NCI-H2196 treated with DMSO at 0.1 percent for 48 hours (cell line): ENCODE measurements around the gene NUTF2.
"Not testable (repeated sequence)": the region's sequence is repeated elsewhere in the genome, so short reads cannot be mapped to it uniquely, and the experiment has no call there.

ENCODE experiments used
- DNase-seq: peaks from one replicate; lab custom pipeline; 2025; ENCODE audit not compliant: unreplicated experiment; lab: John Stamatoyannopoulos, UW

Gene NUTF2

DNA sequence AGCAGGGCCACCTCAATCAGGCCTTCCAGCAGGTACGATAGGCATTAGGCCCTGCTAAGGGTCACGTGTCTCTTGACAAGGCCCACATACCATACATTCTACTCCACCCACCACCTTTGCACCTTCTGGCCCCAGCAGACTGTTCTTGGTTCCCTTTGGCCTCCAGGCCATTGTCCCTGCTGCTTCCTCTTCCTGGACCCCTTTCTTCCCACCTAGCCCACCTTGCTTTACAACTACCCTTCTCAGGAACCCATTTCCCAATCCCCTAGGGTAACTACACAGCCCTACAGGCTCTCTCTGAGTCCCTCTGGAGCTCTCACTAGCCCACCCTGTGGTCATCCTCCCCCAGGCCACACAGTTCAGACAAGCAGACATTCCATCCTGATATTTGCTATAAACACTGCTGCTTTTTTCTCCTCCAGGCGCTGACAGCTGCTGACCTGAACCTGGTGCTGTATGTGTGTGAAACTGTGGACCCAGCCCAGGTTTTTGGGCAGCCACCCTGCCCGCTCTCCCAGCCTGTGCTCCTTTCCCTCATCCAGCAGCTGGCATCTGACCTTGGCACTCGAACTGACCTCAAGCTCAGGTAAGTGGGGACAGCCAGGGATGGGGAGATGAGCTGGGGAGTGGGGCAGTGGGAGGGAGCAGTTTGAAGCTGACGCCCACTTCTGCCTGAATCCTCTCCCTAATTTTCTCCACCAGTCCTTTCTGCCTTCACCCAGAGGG is 36.6 kb downstream of the NUTF2 start:
- no peak for DNase-seq

DNA sequence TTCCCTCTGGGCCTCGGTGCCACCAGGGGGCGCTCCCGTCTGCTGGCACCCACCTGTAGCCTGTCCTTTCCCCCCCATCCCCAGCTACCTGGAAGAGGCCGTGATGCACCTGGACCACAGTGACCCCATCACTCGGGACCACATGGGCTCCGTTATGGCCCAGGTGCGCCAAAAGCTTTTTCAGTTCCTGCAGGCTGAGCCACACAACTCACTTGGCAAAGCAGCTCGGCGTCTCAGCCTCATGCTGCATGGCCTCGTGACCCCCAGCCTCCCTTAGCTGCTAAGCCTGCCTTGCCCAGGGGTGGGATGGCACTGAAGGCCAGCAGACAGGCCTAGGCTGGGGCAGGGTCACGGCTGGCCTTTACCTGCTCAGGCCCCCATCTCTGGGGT is 37.1 kb downstream of the NUTF2 start:
- DNase-seq, result no peak

DNA sequence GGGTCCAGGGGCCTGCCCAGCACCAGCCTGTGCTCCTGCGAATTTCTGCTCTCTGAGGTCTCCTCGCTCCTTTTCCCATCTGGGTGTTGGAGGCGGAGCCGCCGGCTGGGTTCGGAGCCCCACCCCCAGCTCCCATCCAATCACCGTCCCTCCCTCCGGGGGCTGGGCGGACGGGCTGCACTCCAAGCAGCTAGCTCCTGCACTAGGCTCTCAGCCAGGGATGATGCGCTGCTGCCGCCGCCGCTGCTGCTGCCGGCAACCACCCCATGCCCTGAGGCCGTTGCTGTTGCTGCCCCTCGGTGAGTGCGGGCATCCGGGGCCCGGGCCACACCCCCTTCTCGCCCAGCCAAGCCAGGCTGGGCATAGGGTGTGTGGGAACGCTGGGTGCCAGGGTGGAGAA is 38.0 kb downstream of the NUTF2 start, which contains the start of gene NRN1L:
TSS of gene NRN1L (plus strand) at position 202 of the 400 bp plus-strand sequence. CDS start at position 221, 19 bp downstream.
- peak; percentile 72 for DNase-seq

DNA sequence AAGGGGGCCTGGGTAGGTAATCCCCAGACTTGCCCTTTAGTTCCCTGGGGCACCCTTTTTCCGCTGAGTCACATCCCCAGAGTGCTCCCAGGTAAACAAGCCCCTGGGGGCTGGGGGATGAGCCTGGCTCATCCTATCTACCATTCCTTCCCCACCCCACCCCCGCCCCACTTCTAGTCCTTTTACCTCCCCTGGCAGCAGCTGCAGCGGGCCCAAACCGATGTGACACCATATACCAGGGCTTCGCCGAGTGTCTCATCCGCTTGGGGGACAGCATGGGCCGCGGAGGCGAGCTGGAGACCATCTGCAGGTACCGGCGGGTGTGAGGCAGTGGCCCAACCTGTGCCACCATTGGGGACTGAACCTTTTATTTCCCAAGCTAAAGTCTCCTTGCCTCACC is 38.8 kb downstream of the NUTF2 start:
- no peak for DNase-seq

DNA sequence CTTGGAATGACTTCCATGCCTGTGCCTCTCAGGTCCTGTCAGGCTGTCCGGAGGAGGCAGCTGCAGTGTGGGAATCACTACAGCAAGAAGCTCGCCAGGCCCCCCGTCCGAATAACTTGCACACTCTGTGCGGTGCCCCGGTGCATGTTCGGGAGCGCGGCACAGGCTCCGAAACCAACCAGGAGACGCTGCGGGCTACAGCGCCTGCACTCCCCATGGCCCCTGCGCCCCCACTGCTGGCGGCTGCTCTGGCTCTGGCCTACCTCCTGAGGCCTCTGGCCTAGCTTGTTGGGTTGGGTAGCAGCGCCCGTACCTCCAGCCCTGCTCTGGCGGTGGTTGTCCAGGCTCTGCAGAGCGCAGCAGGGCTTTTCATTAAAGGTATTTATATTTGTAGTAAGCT is 39.2 kb downstream of the NUTF2 start:
- DNase-seq, result no peak

DNA sequence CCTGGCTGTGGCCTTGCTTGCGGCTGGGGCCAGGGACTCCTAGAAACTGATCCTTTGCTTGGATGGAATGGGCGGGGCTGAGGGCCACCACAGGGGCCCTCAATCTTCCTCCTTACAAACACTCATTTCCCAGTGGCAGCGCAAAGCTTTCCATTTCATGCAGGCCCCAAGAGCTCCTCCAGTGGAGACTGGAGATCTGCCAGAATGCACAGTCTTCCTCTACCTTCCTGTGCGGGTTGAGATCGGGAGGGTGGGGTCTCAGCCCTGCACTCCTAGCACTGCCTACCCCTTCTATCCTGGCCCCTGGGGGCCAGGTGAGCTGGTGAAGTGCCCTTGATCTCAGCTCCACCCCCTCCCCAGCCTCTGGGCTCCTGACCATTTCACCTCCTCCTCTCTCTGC is 39.7 kb downstream of the NUTF2 start:
- no peak for DNase-seq

DNA sequence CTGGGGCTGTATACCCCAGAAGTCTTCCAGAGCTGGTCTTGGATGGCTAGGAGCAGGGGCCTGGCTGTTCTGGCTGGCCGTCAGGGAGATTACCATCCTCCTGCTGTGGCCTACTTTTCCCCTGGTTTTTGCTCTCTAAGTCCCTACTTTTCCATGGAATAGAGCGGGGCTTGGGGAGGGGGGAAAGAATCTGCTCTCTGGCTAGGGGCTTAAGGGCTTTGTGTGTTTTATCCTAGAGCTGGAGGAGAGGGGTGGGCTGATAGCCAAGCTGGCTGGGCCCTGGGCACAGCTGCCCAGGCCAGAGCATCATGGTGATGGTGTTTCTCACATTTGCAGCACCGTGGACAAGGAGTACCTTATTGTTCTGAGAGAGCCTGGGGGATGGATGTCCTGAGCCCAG is 41.6 kb downstream of the NUTF2 start:
- DNase-seq, result no peak

DNA sequence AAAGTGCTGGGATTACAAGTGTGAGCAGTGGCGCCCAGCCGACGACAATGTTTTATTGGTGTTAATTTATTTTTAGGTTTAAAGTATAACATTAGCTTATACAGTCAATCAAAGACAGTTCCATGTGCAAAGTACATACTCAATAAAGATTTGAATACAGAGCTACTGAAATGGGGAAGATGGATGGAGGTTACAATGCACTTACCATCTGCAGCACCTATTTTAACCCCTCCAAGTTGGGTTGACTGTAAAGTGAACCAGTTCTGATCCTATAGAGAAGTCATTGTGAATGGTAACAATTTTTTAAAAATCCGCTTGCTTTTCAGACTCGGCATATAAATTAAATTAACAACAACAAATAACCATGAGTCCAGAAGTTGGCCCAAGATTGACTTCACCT is 45.6 kb downstream of the NUTF2 start:
- DNase-seq, result no peak

DNA sequence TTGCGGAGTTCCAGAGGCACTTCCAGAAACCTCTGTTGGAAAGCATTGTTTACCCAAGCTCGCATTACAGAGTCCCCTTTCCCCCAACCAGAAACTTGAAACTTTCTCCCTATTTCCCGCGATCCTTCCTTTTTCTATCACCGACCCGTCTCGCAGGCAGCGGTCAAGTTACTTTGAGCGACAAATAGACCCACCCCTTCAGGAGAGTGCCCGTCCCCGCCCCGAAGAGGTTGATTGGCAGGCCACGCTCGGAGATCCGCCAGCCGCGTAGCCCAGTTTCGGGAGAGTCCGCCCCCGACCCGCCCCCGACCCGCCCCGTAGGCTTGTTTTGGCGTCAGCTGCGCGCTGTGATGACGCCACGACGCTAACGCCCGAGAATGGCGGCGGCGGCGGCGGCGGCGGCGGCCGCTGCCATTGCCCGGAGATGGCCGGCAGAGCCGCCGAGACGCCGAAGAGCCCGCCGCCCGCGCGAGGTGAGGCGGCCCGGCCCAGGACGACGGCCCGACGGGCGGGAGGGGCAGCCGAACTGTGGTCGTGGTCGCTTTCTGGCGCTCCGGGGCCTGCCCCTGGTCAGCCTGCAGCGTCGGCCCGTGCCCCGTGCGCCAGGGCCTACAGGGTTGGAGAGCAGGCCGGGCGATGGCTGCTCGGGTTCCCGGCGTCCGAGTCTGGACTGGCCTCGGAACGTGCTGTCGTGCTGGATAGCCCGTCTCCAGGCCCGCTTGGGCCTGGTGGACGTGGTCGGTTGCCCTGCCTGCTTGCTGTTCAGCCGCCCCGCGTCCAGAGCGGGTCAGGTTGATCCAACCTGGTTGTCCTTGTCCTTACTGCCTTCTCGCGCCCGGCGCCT is 46.4 kb downstream of the NUTF2 start, which contains the start of gene PSKH1:
TSS of gene PSKH1 (plus strand) at position 356 of the 844 bp plus-strand sequence. CDS start 15,496 bp downstream, outside the sequence.
- DNase-seq, result peak; percentile 66

DNA sequence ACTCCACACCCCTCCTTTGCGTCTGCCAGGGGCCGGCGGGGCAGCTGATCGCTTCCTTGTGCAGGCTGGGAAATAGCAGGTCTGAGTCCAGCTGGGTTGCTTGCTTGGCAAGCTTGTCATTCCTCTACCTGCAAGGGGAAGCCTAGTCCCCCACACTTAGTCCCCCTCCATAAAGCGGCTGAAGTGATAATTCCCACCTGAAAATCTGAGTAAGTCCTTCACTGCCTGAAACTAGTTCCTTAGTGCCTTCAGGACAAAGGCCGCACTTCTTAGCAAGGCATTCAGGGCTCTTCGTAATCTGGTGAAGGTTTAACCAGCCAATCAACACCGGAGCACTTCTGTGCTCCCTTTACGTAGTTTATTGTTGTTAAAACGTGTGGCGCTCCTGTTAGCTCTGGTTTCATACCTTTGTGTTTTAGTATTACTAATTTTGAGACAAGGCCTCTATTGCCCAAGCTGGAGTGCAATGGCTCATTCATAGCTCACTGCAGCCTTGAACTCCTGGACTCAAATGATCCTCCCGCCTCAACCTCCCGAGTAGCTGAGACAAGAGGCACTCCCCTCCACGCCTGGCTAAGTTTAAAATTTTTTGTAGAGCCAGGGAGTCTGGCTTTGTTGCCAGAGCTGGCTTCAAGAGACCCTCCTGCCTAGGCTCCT is 47.1 kb downstream of the NUTF2 start:
- DNase-seq, result no peak

DNA sequence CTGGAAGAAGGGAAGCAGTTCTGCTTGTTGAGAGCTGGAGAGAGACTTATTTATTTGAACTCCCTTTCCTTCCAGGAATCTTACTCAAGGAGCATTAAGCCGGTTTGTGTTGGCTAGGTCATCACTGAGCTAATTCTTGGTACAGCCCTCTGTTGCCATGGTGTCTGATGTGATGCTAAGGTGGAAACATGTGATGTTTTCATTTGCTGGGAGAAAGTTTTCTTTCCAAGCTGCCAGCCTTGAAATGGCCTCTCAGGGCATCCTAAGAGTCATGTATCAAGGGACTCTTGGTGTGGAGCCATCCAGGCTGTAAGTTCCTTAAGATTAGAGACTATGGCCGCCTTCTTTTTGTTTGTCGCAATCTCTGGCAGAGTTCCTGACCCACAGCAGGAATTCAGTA is 50.5 kb downstream of the NUTF2 start:
- no peak for DNase-seq

DNA sequence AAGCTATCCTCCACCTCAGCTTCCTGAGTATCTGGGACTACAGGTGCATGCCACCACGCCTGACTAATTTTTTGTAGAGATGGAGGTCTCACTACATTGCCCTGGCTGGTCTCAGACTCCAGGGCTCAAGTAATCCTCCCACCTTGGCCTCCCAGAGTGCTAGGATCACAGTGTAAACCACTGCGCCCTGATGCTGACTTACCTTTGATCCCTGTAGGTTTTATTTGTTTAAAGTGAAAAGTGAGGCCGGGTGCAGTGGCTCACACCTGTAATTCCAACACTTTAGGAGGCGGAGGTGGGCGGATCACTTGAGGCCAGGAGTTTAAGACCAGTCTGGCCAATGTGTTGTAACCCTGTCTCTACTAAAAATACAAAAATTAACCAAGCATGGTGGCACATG is 55.0 kb downstream of the NUTF2 start:
- no peak for DNase-seq

DNA sequence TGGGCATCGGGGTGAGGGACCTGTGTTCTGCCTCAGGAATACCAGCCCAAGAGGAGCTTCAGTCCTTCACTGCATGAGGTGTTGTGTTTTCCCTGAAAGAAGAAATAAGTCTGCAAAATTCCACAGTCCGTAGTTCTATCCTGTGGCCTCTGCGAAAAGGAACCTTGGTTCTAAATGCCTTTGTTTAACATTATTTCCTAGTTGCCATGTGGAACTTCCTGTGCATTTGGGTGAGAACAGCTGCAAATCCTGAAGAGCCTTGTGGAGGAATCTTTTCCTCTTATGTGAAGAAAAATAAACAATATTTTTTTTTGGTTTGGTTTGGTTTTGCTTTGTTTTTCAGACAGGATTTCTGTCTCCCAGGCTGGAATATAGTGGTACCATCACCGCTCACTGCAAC is 56.1 kb downstream of the NUTF2 start:
- DNase-seq, result no peak

DNA sequence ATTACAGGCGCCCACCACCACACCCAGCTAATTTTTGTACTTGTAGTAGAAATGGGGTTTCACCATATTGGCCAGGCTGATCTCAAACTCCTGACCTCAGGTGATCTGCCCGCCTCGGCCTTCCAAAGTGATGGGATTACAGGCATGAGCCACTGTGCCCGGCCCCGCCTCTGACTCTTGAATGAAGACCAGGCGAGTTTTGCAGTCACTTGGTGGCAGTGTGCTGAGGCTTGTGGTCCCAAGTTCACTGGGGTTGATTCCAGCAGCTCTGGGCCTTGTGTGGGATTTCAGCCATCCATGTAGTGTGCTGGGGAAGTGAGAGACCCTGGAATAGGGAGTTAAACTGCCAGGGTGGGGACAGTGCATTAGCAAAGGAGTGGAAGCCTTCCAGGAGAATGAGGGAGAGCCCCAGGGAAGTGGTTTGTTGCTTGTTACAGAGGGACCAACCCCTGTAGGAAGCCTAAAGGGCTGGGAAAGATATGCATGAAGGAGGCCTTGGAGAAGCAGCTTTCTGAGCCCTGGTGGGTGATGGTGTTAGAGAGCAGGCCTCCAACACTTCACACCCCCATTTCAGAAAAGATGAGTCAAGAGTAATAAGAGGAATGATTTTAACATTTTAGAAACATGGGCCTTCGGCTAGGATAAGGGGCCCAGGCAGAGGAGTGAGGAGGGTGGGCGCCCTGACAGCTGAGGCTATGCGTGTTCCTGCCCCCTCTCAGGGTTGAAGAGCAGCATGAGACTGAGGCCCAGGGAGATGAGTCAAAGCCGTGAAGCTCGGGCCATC is 60.9 kb downstream of the NUTF2 start:
- DNase-seq, result no peak

DNA sequence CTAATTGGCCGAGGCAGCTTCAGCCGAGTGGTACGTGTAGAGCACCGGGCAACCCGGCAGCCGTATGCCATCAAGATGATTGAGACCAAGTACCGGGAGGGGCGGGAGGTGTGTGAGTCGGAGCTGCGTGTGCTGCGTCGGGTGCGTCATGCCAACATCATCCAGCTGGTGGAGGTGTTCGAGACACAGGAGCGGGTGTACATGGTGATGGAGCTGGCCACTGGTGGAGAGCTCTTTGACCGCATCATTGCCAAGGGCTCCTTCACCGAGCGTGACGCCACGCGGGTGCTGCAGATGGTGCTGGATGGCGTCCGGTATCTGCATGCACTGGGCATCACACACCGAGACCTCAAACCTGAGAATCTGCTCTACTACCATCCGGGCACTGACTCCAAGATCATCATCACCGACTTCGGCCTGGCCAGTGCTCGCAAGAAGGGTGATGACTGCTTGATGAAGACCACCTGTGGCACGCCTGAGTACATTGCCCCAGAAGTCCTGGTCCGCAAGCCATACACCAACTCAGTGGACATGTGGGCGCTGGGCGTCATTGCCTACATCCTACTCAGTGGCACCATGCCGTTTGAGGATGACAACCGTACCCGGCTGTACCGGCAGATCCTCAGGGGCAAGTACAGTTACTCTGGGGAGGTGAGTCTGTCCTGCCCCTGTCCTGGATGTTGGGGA is 62.5 kb downstream of the NUTF2 start:
- no peak for DNase-seq

DNA sequence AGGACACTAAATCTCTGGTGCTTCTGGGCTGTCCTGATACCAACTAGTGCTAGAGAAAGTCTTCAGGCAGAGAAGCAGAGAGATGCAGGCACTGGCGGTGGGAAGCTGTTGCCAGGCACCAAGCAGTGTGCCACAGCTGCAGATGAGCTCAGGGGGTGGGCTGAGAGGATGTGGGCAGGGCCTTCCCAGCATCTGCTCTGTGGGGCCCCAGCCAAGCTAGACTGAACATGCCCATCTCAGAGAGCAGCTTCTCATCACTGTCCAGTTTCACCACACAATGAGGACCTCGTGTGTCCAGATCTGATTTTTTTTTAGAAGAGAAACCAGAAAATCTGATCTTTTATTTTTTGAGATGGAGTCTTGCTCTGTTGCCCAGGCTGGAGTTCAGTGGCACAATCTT is 63.4 kb downstream of the NUTF2 start:
- DNase-seq, result peak; percentile 17

DNA sequence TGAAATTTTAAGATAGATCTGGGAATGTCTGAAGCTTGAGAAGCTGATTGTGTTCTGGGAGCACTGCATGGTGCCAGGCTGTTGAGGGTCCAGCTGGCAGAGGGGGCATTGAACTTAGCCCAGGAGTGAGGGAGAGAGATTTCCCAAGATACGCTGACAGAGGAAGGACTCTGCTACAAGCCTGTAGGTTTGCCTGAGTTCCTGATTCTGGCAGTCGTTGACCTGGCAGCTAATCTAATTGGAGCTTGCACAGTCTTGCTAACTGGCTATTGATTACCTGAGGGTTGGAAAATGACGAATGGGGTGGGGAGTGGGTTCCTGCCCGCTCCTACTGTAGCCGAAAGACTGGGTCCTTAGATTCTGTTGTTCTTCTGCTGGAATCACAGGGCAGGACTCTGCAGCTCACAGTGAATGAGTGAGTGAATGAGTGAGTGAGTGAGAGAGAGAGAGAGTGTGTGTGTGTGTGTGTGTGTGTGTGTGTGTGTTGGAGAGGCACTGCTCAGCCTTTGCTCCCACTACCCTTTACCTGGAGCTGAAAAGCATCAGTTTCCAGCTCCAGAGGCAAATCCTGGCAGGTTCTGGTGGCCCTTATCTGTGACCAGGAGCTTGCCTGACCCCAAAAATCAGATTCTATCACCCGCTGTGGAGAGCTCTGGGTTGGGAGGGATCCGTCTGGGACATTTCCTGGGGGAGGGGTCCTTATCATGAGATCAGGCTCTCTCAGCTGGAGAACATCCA is 68.2 kb downstream of the NUTF2 start:
- DNase-seq, result no peak

DNA sequence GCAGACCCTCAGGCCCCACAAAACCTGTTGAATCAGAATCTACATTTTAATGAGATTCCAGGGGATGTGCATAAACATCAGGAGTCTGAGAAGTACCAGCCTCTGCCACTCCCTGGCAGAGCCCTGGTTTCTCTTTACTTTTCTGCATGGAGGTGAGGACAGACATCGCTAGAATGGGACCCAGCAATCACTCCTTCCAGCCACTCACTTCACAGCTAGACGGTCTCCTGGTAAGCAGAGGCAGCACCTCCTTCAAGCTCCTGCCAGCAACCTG is 68.7 kb downstream of the NUTF2 start:
- not testable (repeated sequence) for DNase-seq

DNA sequence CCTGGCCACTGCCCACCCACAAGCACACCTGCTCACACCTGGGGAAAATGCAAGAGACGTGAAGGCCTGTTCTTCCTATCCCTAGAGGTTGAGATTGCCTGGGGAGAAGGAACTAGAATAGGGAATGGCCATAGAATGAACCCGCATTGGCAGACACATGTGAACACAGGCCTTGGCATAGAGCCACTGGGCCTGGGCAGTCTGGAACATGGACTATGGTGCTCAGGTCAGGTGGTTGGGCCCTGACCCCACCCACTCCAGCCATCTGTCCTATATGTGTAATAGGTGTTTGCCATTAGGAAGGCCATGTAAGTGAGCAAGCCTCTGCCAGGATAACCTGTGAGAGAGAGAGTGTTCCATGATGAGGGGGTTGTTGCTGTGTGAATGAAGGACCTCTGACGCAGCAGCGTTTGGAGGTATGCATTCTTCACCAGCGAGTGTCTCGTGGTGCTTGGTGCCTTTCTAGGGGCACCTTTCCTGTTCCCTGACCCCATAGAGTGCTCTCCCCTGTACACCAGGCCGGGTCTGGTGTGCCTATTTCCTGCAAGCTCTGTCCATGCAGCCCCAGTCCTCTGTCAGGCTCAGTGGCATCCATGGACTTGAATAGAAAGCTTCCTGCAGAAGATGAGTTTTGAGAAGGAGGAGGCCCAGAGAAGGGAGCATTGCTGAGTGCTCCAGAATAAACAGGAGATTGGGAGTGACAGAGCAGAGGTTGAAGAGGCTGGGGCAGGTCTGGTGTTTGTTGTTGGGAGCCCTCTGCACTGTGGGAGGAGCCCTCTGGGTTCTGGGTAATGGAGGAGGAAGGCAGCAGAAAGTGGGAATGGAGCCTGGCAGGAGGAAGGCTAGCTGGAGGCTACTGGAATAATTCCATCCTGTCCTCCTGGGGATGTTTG is 69.3 kb downstream of the NUTF2 start:
- no peak for DNase-seq
